ENCODE results near the gene PSMA6. TPM values are rescaled to one million over a fixed set of nuclear protein-coding genes. Genes with fewer than 3 reads are reported as not detected.
"Not testable (repeated sequence)": the region's sequence is repeated elsewhere in the genome, so short reads cannot be mapped to it uniquely, and the experiment has no call there.

PSMA6 gene
- total and polyA plus RNA-seq, 10 of the 15 experiments (the other 5 are each of a cell fraction or from before 2014, with no cell fraction given) = 267 to 1,363 (median 402) TPM

DNA sequence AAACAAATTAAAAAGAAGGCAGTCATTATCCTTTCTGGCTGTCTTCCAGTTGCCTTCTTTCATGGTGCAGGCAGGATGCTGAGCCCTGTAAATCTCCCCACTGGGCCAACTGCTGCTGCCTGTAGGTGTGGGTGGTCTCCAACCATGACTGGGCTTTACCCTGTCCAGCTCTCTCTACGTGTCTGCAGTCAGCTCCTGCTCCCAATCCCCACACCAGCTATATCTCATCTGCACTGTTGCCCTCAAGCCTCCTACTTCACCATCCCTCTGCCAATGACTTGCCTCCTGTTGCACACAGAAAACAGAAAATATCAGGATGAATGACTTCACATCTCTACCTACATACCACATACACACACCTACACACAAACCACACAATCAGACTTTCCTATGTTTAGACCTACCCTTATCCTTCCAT lies 39.7 kb upstream of the PSMA6 start:
- H3K79me2 ChIP-seq (ENCODE audit: control insufficient read depth, insufficient read depth, low read length) = no peaks in the 10 kb centered on the region
- H3K9ac ChIP-seq (ENCODE audit: control insufficient read depth, insufficient read depth, low read length) = no peak overlapping the region
- no peaks in the 10 kb centered on the region for H3K27me3 ChIP-seq (replicated peaks in 1 of 2; ENCODE audit: control insufficient read depth in 2 of 2, insufficient read depth in 2 of 2, low read length in 1 of 2)
- TF ChIP-seq MTA2 (IDR thresholded peaks at IDR 0.05; ENCODE audit: low read depth) (no peak), HCFC1 (IDR thresholded peaks at IDR 0.05; ENCODE audit: low read length) (no peak)
- no peak for FAIRE-seq
- peaks cover 32% of the 10 kb centered on the region for H3K4me1 ChIP-seq (ENCODE audit: control insufficient read depth, insufficient read depth, low read length)
- WGBS (ENCODE audit: insufficient coverage, insufficient replicate concordance, low lambda C conversion rate, missing lambda C conversion rate) = 31% methylated on average over 1 of the region's 1 CpG
- H2AFZ ChIP-seq (ENCODE audit: control insufficient read depth, low read depth, low read length) = no peak overlapping the region
- DNase-seq (ENCODE audit: low read depth, low spot score) = no peak
- SMC1A ChIA-PET (ENCODE audit: uncharacterized antibody, unreplicated experiment) = no interaction called here
- ATAC-seq = no peak
- H3K36me3 ChIP-seq (ENCODE audit: control insufficient read depth in 2 of 2, insufficient read depth in 2 of 2, low read length in 1 of 2) = peaks cover 0 to 2% of the 10 kb centered on the region in 2 experiments; a peak in 1 of 4 replicates
- H3K9me3 ChIP-seq (replicated peaks; ENCODE audit: control insufficient read depth, insufficient read depth, low read length) = no peaks in the 10 kb centered on the region
- RAD21 ChIA-PET (ENCODE audit: unreplicated experiment) = no interaction called here
- CTCF ChIA-PET = interaction anchor here (1.3 to 2.0 kb wide), 3 partner anchors 10 to 153 kb away, joined by 3 to 9 read pairs (median 8); no protein-coding TSS in a partner anchor
- BruUV-seq (replicated peaks) = no TSS peak
- POLR2A ChIA-PET = interaction anchor here (0.5 kb wide), 1 partner anchor 39 kb away, joined by 6 read pairs; the partner anchor contains the start of gene PSMA6
- in situ Hi-C loops (cut with MboI) (no loop called here), intact Hi-C loops (cut with micrococcal nuclease; ENCODE audit: unreplicated experiment) (no loop called here)
- no peak overlapping the region for H3K4me2 ChIP-seq (ENCODE audit: control insufficient read depth, insufficient read depth)
- H4K20me1 ChIP-seq (ENCODE audit: control insufficient read depth, insufficient read depth) = no peaks in the 10 kb centered on the region
- H3K27ac ChIP-seq (ENCODE audit: control insufficient read depth, insufficient read depth) = no peak overlapping the region
- H3K4me3 ChIP-seq = no peak overlapping the region

GRCh38 chr14:35253056-35253455 lies 39.1 kb upstream of the PSMA6 start:
- BruUV-seq (replicated peaks); H3K9me3 ChIP-seq (replicated peaks; ENCODE audit: control insufficient read depth, insufficient read depth, low read length); H3K9ac ChIP-seq (ENCODE audit: control insufficient read depth, insufficient read depth, low read length); H3K4me3 ChIP-seq; in situ Hi-C loops (cut with MboI); DNase-seq (ENCODE audit: low read depth, low spot score); H3K36me3 ChIP-seq (ENCODE audit: control insufficient read depth in 2 of 2, insufficient read depth in 2 of 2, low read length in 1 of 2); FAIRE-seq; H2AFZ ChIP-seq (ENCODE audit: control insufficient read depth, low read depth, low read length); intact Hi-C loops (cut with micrococcal nuclease; ENCODE audit: unreplicated experiment); H3K27me3 ChIP-seq (replicated peaks in 1 of 2; ENCODE audit: control insufficient read depth in 2 of 2, insufficient read depth in 2 of 2, low read length in 1 of 2); H3K27ac ChIP-seq (ENCODE audit: control insufficient read depth, insufficient read depth); POLR2A ChIA-PET; H3K79me2 ChIP-seq (ENCODE audit: control insufficient read depth, insufficient read depth, low read length); H3K4me2 ChIP-seq (ENCODE audit: control insufficient read depth, insufficient read depth); ATAC-seq; H4K20me1 ChIP-seq (ENCODE audit: control insufficient read depth, insufficient read depth): not testable (repeated sequence)
- 67% methylated on average over 2 of the region's 3 CpGs for WGBS (ENCODE audit: insufficient coverage, insufficient replicate concordance, low lambda C conversion rate, missing lambda C conversion rate)
- SMC1A ChIA-PET (ENCODE audit: uncharacterized antibody, unreplicated experiment) = interaction anchor here (0.9 to 2.3 kb wide), 11 partner anchors 8 to 154 kb away, joined by 3 to 10 read pairs (median 3); no protein-coding TSS in a partner anchor
- peaks cover 27% of the 10 kb centered on the region for H3K4me1 ChIP-seq (ENCODE audit: control insufficient read depth, insufficient read depth, low read length)
- RAD21 ChIA-PET (ENCODE audit: unreplicated experiment) = interaction anchor here (1.2 to 1.6 kb wide), 2 partner anchors 8 to 36 kb away, joined by 3 to 4 read pairs; no protein-coding TSS in a partner anchor
- CTCF ChIA-PET = interaction anchor here (1.0 to 2.0 kb wide), 5 partner anchors 10 to 153 kb away, joined by 3 to 9 read pairs (median 4); no protein-coding TSS in a partner anchor

All from GM12878 (cell line).